ENCODE results near the gene SLC9A3. TPM values are rescaled to one million over a fixed set of nuclear protein-coding genes. Genes with fewer than 3 reads are reported as not detected.

Gene SLC9A3
- total RNA-seq, 6 experiments from 2014 or later, result 0.63 to 1.00 (median 0.74) TPM

DNA sequence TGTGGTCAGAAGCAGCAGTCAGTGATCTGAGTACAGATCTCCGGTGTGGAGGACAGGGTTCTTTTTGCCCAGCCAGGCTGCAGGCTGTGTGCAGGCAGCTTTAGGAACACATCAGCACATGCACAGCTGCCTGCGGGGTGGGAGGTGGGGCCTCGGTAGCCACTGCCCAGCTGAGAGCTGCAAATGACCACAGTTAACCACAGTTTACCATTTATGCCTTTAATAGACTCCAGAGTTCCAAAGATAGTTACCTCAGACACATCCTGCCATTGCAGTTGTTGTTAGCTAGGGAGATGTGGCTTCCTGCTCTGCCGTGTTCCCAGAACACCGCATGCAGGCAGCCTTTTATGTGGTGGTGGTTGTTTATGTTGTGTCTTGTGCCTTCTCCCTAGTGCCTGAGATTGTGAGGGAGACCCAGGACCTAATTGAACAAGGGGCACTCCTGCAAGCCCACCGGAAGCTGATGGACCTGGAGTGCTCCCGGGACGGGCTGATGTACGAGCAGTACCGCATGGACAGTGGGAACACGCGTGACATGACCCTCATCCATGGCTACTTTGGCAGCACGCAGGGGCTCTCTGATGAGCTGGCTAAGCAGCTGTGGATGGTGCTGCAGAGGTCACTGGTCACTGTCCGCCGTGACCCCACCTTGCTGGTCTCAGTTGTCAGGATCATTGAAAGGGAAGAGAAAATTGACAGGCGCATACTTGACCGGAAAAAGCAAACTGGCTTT, 71.1 kb downstream of the SLC9A3 start:
- Mint-ChIP-seq H3K9me3 (peaks cover 14% of the 10 kb centered on the region), H3K4me3 (no peak overlapping the region), H3K27me3 (ENCODE audit: insufficient read depth) (no peaks in the 10 kb centered on the region; the same call in none of the 2 replicates), H3K36me3 (ENCODE audit: low read depth) (peaks cover 63% of the 10 kb centered on the region), H3K27ac (no peak overlapping the region), H3K4me1 (ENCODE audit: low read depth) (peaks cover 3% of the 10 kb centered on the region)
- TF ChIP-seq, protein P1, sequence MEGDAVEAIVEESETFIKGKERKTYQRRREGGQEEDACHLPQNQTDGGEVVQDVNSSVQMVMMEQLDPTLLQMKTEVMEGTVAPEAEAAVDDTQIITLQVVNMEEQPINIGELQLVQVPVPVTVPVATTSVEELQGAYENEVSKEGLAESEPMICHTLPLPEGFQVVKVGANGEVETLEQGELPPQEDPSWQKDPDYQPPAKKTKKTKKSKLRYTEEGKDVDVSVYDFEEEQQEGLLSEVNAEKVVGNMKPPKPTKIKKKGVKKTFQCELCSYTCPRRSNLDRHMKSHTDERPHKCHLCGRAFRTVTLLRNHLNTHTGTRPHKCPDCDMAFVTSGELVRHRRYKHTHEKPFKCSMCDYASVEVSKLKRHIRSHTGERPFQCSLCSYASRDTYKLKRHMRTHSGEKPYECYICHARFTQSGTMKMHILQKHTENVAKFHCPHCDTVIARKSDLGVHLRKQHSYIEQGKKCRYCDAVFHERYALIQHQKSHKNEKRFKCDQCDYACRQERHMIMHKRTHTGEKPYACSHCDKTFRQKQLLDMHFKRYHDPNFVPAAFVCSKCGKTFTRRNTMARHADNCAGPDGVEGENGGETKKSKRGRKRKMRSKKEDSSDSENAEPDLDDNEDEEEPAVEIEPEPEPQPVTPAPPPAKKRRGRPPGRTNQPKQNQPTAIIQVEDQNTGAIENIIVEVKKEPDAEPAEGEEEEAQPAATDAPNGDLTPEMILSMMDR (IDR thresholded peaks at IDR 0.05), result no peak
- no peak for DNase-seq

DNA sequence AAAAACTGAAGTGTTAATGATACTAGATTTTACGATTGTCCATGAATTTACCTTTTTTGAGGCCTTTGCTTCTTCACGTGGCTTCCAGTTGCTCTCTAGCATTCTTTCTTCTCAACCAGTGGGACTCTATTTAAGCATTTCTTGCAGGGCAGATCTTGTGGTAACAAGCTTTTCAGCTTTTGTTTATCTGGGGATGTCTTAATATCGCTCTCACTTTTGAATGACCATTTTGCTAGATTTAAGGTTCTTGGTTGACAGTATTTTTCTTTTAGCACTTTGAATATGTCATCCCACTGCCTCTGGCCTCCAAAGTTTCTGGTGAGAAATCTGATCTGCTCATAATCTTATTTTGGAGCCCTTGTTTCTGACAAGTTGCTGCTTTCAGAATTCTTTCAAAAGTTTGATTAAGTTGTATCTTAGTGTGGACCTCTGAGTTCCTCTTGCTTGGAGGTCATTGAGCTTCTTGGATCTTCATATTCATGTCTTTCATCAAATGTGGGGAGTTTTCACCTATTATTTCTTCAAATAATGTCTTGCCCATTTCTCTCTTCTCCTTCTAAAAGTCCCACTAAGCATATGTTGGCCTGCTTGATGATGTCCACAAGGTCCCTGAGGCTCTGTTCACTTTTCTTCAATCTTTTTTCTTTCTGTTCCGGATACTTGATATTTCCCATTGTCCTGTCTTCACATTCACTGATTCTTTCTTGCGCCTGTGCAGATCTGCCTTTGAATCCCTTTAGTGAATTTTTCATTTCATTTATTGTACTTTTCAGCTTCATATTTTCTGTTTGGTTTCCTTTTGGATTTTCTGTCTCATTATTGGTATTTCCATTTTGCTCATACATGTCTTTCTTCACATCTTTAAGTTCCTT, 72.4 kb downstream of the SLC9A3 start:
- Mint-ChIP-seq H3K27me3 (ENCODE audit: insufficient read depth) (peaks cover 3% of the 10 kb centered on the region; the same call in 1 of the 2 replicates), H3K4me3 (no peak overlapping the region)

DNA sequence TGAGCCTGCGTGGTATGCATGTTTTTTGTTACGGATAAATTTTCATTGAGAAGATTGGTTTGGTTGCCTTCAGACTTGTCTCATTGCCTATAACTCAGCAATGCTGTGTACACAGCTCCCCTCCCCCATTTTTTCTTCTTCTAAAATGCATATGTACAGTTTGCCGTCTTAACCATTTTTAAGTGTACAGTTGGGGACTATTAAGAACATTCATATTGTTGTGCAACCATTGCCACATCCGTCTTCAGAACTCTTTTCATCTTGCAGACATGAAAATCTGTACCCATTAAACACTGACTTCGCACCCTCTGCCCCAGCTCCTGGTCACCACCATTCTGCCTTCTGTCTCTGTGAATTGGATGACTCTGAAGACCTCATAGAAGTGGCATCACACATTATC, 75.1 kb downstream of the SLC9A3 start:
- Mint-ChIP-seq H3K4me1 (ENCODE audit: low read depth) (peaks cover 17% of the 10 kb centered on the region), H3K4me3 (no peak overlapping the region), H3K9me3 (peaks cover 14% of the 10 kb centered on the region), H3K36me3 (ENCODE audit: low read depth) (peaks cover 66% of the 10 kb centered on the region), H3K27ac (no peak overlapping the region), H3K27me3 (ENCODE audit: insufficient read depth) (peaks cover 3% of the 10 kb centered on the region; the same call in 1 of the 2 replicates)
- no peak for DNase-seq
- TF ChIP-seq, protein P1 (IDR thresholded peaks at IDR 0.05), result no peak

More for the DNA sequence above, 72.4 kb downstream of the SLC9A3 start:
- TF ChIP-seq, protein P1 (IDR thresholded peaks at IDR 0.05), result no peak
- DNase-seq, result no peak
- no peaks in the 10 kb centered on the region for H3K4me1 Mint-ChIP-seq (ENCODE audit: low read depth)
- no peak overlapping the region for H3K27ac Mint-ChIP-seq
- H3K9me3 Mint-ChIP-seq, result peaks cover 14% of the 10 kb centered on the region
- H3K36me3 Mint-ChIP-seq (ENCODE audit: low read depth), result peaks cover 62% of the 10 kb centered on the region

DNA sequence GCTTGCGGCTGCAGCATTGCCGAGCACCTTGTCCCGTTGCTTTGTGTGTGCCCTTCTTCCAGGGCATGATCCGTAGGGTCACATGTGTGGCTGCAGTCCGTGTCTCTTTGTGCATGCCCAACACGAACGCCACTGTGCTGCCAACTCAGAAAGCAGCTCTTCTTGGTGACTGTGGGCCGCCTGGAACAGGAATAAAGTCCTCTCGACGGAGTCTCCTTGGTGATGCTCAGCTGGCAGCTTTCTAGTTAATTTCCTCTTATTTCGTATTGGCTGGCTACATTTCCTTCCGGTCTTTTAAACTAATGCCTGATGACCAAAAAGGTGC, 75.5 kb downstream of the SLC9A3 start:
- Mint-ChIP-seq H3K36me3 (ENCODE audit: low read depth) (peaks cover 65% of the 10 kb centered on the region), H3K9me3 (peaks cover 14% of the 10 kb centered on the region), H3K4me3 (no peak overlapping the region), H3K27me3 (ENCODE audit: insufficient read depth) (peaks cover 4% of the 10 kb centered on the region), H3K27ac (no peak overlapping the region), H3K4me1 (ENCODE audit: low read depth) (peaks cover 20% of the 10 kb centered on the region)
- DNase-seq, result no peak
- TF ChIP-seq, protein P1 (IDR thresholded peaks at IDR 0.05), result no peak

DNA sequence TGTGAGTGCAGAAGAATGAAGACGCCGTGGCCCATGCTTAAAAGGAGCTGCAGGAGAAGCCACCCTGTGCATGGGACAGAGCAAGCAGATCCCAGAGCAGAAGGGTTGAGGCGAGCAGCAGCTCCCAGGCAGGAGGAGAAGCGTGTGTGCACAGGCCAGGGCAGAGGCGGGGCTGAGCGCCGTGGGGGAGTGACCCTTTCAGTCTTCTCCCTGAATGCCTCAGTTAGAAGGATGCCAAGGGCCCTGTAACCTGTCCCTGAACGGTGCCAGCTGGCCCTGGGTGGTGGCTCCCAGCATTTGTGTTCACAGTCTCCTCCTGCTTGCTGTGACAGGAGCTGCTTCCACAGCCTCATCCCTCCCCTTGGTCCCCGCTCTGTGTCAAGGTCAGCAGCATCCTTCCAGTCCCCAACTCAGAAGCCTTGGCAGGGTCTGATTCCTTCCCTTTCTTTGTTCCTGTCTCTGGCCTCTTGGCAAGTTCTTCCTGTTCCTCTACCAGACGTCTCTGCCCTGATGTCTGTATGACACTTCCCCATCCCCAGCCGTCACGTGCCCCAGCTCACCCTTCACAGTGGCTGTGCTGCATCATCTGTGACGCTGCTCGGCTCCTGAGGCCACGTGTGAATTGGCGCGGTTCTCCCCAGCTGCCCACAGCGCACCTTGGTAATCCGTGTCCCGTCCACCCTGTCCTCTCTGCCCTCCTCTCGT, 76.0 kb downstream of the SLC9A3 start:
- peaks cover 20% of the 10 kb centered on the region for H3K4me1 Mint-ChIP-seq (ENCODE audit: low read depth)
- H3K36me3 Mint-ChIP-seq (ENCODE audit: low read depth), result peaks cover 59% of the 10 kb centered on the region
- H3K27ac Mint-ChIP-seq, result no peak overlapping the region
- H3K4me3 Mint-ChIP-seq, result no peak overlapping the region
- H3K27me3 Mint-ChIP-seq (ENCODE audit: insufficient read depth), result peaks cover 8% of the 10 kb centered on the region
- no peak for DNase-seq
- peaks cover 14% of the 10 kb centered on the region for H3K9me3 Mint-ChIP-seq
- TF ChIP-seq, protein P1 (IDR thresholded peaks at IDR 0.05), result no peak
